ENCODE data around the gene RAB40B. TPM values are rescaled to one million over a fixed set of nuclear protein-coding genes. Genes with fewer than 3 reads are reported as not detected.

RAB40B gene
- total RNA-seq, 2 donors from 2014 or later = 1.2 to 4.6 TPM

- no peak overlapping the region for H3K27ac Mint-ChIP-seq
- H3K36me3 ChIP-seq (ENCODE audit: control insufficient read depth, insufficient read depth, low read length) = no peaks in the 10 kb centered on the region
- H3K4me1 Mint-ChIP-seq = no peaks in the 10 kb centered on the region
- H3K36me3 Mint-ChIP-seq (ENCODE audit: low read depth) = no peaks in the 10 kb centered on the region
- H3K27me3 ChIP-seq (ENCODE audit: control insufficient read depth, insufficient read depth, low read length, poor library complexity, severe bottlenecking) = no peaks in the 10 kb centered on the region
- H3K4me3 Mint-ChIP-seq = no peak overlapping the region
- H3K4me1 ChIP-seq (ENCODE audit: control insufficient read depth, insufficient read depth, low read length) = no peaks in the 10 kb centered on the region
- H3K27ac ChIP-seq (ENCODE audit: low read depth, low read length) = no peak overlapping the region
- no peaks in the 10 kb centered on the region for H3K27me3 Mint-ChIP-seq (ENCODE audit: insufficient read depth)
- 64 to 89% methylated on average over 1 of the region's 1 CpG for WGBS, 2 experiments (ENCODE audit: insufficient coverage in 1 of 2, insufficient read length in 1 of 2)
- no peak for TF ChIP-seq CTCF (conservative IDR thresholded peaks at IDR 0.05)
- H3K9ac ChIP-seq (ENCODE audit: extremely low read depth, low read length, poor library complexity, severe bottlenecking) = no peak overlapping the region
- DNase-seq = no peak
- H3K9me3 Mint-ChIP-seq = peaks cover 14% of the 10 kb centered on the region
- H3K9me3 ChIP-seq (ENCODE audit: control insufficient read depth, low read length) = peaks cover 13% of the 10 kb centered on the region
- H3K4me3 ChIP-seq (ENCODE audit: low read length) = no peak overlapping the region
Observed at GRCh38 chr17:82683534-82683933, 15.0 kb downstream of the RAB40B start.

GRCh38 chr17:82681547-82681946 is 17.0 kb downstream of the RAB40B start:
- Mint-ChIP-seq H3K4me1 (no peaks in the 10 kb centered on the region), H3K4me3 (no peak overlapping the region), H3K9me3 (peaks cover 14% of the 10 kb centered on the region), H3K36me3 (ENCODE audit: low read depth) (no peaks in the 10 kb centered on the region), H3K27me3 (ENCODE audit: insufficient read depth) (no peaks in the 10 kb centered on the region), H3K27ac (no peak overlapping the region)
- H3K9me3 ChIP-seq (ENCODE audit: control insufficient read depth, low read length) = peaks cover 13% of the 10 kb centered on the region
- no peak overlapping the region for H3K9ac ChIP-seq (ENCODE audit: extremely low read depth, low read length, poor library complexity, severe bottlenecking)
- no peak overlapping the region for H3K4me3 ChIP-seq (ENCODE audit: low read length)
- H3K4me1 ChIP-seq (ENCODE audit: control insufficient read depth, insufficient read depth, low read length) = no peaks in the 10 kb centered on the region
- no peaks in the 10 kb centered on the region for H3K27me3 ChIP-seq (ENCODE audit: control insufficient read depth, insufficient read depth, low read length, poor library complexity, severe bottlenecking)
- no peak overlapping the region for H3K27ac ChIP-seq (ENCODE audit: low read depth, low read length)
- TF ChIP-seq CTCF (conservative IDR thresholded peaks at IDR 0.05) = no peak
- H3K36me3 ChIP-seq (ENCODE audit: control insufficient read depth, insufficient read depth, low read length) = no peaks in the 10 kb centered on the region
- WGBS, 2 experiments (ENCODE audit: insufficient coverage in 1 of 2, insufficient read length in 1 of 2) = 80 to 93% methylated on average over 2 of the region's 3 CpGs
- DNase-seq = no peak

- Histone ChIP-seq H3K27ac (ENCODE audit: low read depth, low read length) (no peak overlapping the region), H3K9me3 (ENCODE audit: control insufficient read depth, low read length) (peaks cover 13% of the 10 kb centered on the region), H3K4me1 (ENCODE audit: control insufficient read depth, insufficient read depth, low read length) (no peaks in the 10 kb centered on the region), H3K4me3 (ENCODE audit: low read length) (no peak overlapping the region), H3K27me3 (ENCODE audit: control insufficient read depth, insufficient read depth, low read length, poor library complexity, severe bottlenecking) (no peaks in the 10 kb centered on the region), H3K36me3 (ENCODE audit: control insufficient read depth, insufficient read depth, low read length) (no peaks in the 10 kb centered on the region), H3K9ac (ENCODE audit: extremely low read depth, low read length, poor library complexity, severe bottlenecking) (no peak overlapping the region)
- H3K27me3 Mint-ChIP-seq (ENCODE audit: insufficient read depth) = no peaks in the 10 kb centered on the region
- H3K36me3 Mint-ChIP-seq (ENCODE audit: low read depth) = no peaks in the 10 kb centered on the region
- no peak overlapping the region for H3K27ac Mint-ChIP-seq
- H3K4me3 Mint-ChIP-seq = no peak overlapping the region
- no peaks in the 10 kb centered on the region for H3K4me1 Mint-ChIP-seq
- TF ChIP-seq CTCF (conservative IDR thresholded peaks at IDR 0.05) = peak; percentile 55
- peaks cover 14% of the 10 kb centered on the region for H3K9me3 Mint-ChIP-seq
- peak; percentile 77 for DNase-seq
- WGBS, 2 experiments (ENCODE audit: insufficient coverage in 1 of 2, insufficient read length in 1 of 2) = 85 to 86% methylated on average over 14 to 28 of the region's 28 CpGs
Observed at GRCh38 chr17:82679586-82680465, 18.7 kb downstream of the RAB40B start.
